Mesothelial cell of epicardium (in vitro differentiated cells): ENCODE data around the gene THTPA. TPM values are rescaled to one million over a fixed set of nuclear protein-coding genes. Genes with fewer than 3 reads are reported as not detected.

Experiments
- DNase-seq, 2 experiments: peaks; one replicate each; pipeline ENCODE4 v3.0.0; 2021; ENCODE audit warnings: low spot score in 2 of 2; ENCODE audit not compliant: unreplicated experiment in 2 of 2
- H3K27ac Mint-ChIP-seq: 2 replicates; pipeline ENCODE4 v1.8.0; 2021; ENCODE audit warnings: mixed read lengths
- H3K27me3 Mint-ChIP-seq: 2 replicates; pipeline ENCODE4 v1.8.0; 2021; ENCODE audit warnings: low read depth, mixed read lengths
- H3K36me3 Mint-ChIP-seq: 2 replicates; pipeline ENCODE4 v1.8.0; 2021; ENCODE audit warnings: mixed read lengths
- H3K4me1 Mint-ChIP-seq: 2 replicates; pipeline ENCODE4 v1.8.0; 2021; ENCODE audit warnings: mixed read lengths
- H3K4me3 Mint-ChIP-seq: 2 replicates; pipeline ENCODE4 v1.8.0; 2021; ENCODE audit warnings: mild to moderate bottlenecking, moderate library complexity, mixed read lengths
- H3K9me3 Mint-ChIP-seq: 2 replicates; pipeline ENCODE4 v1.8.0; 2021; ENCODE audit warnings: mixed read lengths
- CTCF ChIP-seq: fragments of 200-600 bp; sonication (generic); IDR thresholded peaks from one replicate; pipeline ENCODE4 v1.5.0; 2021; ENCODE audit warnings: antibody characterized with exemption; ENCODE audit not compliant: unreplicated experiment
- total RNA-seq: library from RNA; stranded (reverse); gene quantifications from 3 replicates; pipeline ENCODE4 v1.2.1, GENCODE V29; 2021

The THTPA gene
- total RNA-seq, 1 donor from 2014 or later: 15.2 TPM

GRCh38 chr14:23568600-23569331, 12.7 kb downstream of the THTPA start:
- Mint-ChIP-seq H3K27ac (peak overlapping the region; percentile 87), H3K4me1 (peaks cover 33% of the 10 kb centered on the region), H3K9me3 (no peaks in the 10 kb centered on the region), H3K4me3 (peak overlapping the region; percentile 100), H3K27me3 (peaks cover 25% of the 10 kb centered on the region), H3K36me3 (peaks cover 6% of the 10 kb centered on the region)
- TF ChIP-seq CTCF: no peak
- no peak for DNase-seq

DNA sequence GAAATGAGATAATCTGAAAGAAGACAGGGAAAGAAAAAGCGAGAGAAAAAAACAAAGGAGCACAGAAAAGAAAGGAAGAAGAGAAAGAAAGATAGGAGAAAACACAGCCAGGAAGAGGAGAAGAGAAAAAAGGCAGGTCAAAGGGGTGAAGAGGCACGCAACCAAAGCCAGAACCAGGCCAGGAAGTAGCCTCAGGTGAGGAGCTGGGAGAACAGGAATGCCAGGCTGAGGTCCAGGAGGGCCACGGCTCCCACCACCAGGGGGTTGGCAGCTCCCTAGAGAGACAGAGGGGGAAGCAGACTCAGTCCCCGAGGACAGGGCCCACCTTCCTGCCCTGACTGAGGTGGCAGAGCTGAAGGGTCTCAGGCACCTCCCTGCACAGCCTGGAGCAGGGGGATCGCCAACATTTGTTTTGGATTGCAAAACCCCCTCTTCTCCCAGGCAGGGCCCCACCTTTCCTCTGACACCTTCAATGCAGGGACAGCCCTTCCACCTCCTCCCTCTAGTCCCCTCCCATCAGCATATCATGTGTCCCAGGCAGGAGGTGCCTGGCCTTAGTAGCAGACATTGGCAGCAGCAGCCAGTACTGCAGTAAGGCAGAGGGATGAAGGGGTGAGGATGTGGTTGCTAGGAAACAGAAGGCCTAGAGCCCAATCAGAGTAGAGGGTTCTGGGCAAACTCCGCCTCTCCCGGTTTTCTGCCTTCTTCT, 13.5 kb downstream of the THTPA start:
- Mint-ChIP-seq H3K4me3 (no peak overlapping the region), H3K27ac (peak overlapping the region; percentile 83), H3K9me3 (no peaks in the 10 kb centered on the region), H3K4me1 (peaks cover 33% of the 10 kb centered on the region), H3K36me3 (no peaks in the 10 kb centered on the region), H3K27me3 (peaks cover 32% of the 10 kb centered on the region)
- no peak for DNase-seq
- TF ChIP-seq CTCF: no peak

DNA sequence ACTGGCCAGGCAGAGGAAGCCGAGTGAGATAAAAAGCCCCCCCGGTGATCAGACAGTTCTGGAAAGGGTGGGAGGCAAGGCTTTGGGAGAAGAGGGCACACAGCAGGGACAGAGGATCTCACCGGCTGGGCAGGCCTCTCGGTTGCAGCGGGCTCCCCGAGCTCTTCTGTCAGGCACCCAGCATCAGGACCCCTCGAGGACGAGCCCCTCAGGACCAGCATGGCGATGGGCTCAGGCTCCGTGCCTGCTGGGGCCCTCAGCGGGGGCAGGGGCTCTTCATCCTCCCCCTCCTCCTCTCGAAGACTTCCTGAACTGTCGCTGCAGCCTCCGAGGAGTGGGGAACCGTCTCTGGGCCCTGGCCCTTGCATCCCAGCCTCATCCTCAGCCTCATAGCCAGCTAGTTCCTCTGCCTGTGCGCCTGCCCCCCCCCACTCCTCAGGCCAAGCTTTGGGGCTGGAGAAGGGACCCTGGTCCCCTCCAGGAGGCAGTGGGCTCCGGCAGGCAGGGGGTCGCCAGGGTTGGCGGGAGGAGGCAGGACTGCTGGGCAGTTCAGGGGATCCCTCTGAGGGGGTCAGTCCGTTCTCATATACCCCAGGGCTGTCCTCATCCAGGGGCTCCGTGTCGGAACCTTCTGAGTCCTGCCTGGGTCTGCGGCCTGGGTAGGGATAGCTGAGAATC, 14.9 kb downstream of the THTPA start:
- no peaks in the 10 kb centered on the region for H3K9me3 Mint-ChIP-seq
- no peak for TF ChIP-seq CTCF
- H3K27me3 Mint-ChIP-seq: peaks cover 43% of the 10 kb centered on the region
- H3K36me3 Mint-ChIP-seq: peaks cover 3% of the 10 kb centered on the region
- no peak for DNase-seq
- peaks cover 36% of the 10 kb centered on the region for H3K4me1 Mint-ChIP-seq
- no peak overlapping the region for H3K27ac Mint-ChIP-seq
- no peak overlapping the region for H3K4me3 Mint-ChIP-seq

GRCh38 chr14:23571701-23572523, 15.8 kb downstream of the THTPA start:
- DNase-seq: no peak
- peaks cover 50% of the 10 kb centered on the region for H3K27me3 Mint-ChIP-seq
- peaks cover 37% of the 10 kb centered on the region for H3K4me1 Mint-ChIP-seq
- no peak overlapping the region for H3K4me3 Mint-ChIP-seq
- no peak overlapping the region for H3K27ac Mint-ChIP-seq
- H3K36me3 Mint-ChIP-seq: peaks cover 3% of the 10 kb centered on the region
- no peaks in the 10 kb centered on the region for H3K9me3 Mint-ChIP-seq
- TF ChIP-seq CTCF: no peak

DNA sequence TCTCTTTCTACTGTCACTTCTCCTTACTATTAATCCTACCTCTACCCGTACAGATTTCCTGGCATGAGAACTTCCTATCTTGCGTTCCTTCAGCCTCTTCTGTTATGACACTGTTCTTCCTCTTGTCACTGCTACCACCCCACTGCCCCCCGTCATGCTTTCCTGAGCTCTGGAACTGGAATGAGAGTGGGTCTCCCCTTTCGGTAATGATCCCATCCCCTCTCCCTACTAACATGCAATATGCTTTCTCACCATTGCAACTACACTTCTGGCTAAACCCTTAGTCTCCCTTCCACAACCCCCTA, 16.4 kb downstream of the THTPA start:
- peaks cover 35% of the 10 kb centered on the region for H3K4me1 Mint-ChIP-seq
- H3K4me3 Mint-ChIP-seq: no peak overlapping the region
- TF ChIP-seq CTCF: no peak
- no peak overlapping the region for H3K27ac Mint-ChIP-seq
- DNase-seq: no peak
- peaks cover 3% of the 10 kb centered on the region for H3K36me3 Mint-ChIP-seq
- no peaks in the 10 kb centered on the region for H3K9me3 Mint-ChIP-seq
- H3K27me3 Mint-ChIP-seq: peaks cover 55% of the 10 kb centered on the region
